NCI-H1105 (cell line): Measurements from ENCODE around the gene ERGIC1.
A peak's percentile ranks its signal among the peaks of the same experiment; 100 is the strongest.
"Not testable (repeated sequence)": the region's sequence is repeated elsewhere in the genome, so short reads cannot be mapped to it uniquely, and the experiment has no call there.

ENCODE experiments used
- DNase-seq: peaks from one replicate; lab custom pipeline; 2025; lab: John Stamatoyannopoulos, UW

The ERGIC1 gene, protein sequence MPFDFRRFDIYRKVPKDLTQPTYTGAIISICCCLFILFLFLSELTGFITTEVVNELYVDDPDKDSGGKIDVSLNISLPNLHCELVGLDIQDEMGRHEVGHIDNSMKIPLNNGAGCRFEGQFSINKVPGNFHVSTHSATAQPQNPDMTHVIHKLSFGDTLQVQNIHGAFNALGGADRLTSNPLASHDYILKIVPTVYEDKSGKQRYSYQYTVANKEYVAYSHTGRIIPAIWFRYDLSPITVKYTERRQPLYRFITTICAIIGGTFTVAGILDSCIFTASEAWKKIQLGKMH

DNA sequence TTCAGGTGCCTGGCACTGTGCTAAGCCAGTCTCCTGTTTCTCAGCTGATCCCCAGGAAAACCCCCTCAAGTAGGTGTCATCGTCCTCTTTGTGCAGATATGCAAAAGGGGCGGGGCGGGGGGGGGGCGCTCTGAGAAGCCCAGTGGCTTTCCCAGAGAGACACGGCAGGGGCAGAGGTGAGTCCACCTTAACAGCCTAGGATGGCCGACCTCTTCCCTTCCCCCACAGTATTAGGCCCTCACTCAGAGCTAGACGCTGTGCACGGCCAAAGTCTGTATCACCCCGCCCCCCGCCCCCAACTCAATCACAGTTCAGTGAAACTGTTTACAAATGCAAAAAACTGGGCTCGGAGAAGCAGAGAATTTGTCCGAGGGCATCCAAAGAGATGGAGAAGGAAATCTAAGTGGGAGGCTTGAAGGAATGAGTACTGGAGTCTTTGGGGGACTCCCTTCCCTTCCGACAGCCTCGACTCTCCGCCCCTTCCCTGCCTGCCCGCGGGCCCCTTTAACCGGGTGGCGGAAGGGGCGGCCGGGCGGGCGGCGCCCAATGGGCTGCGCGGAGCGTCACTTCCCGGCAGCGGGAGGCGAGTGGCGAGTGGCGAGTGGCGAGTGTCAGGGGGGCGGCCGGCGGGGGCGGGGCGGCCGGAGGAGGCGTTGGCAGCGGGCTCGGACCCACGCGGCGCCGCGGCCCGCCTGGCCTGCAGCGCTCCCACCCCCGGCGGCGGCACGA is at the start of gene ERGIC1:
Gene ERGIC1 (plus strand): TSS at position 566 of the 729 bp plus-strand sequence. CDS start 163 bp downstream, at position 729.
- peak; percentile 6 for DNase-seq

DNA sequence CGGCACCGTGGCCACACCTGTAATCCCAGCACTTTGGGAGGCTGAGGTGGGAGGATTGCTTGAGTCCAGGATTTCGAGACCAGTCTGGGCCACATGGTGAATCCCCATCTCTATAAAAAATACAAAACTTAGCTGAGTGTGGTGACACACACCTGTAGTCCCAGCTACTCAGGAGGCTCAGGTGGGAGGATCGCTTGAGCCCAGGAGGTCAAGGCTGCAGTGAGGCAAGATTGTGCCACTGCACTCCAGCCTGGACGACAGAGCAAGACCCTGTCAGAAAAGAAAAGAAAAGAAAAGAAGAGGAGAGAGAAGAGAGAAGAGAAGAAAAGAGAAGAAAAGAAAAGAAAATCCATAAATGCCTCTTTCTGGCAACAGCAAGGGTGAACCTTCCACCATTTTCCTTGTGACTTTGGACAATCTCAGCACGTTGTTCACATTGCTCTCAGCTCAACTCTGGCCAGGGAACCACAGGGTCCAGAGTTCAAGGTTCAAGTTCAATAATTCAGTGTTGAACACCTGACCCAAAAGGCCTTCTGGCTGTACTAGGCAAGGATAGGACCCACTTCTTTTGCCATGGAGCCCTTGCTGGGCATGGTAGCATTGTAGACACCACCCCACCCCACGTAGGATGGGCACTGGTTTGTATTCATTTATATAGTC is 48.5 kb upstream of the ERGIC1 start:
- no peak for DNase-seq

DNA sequence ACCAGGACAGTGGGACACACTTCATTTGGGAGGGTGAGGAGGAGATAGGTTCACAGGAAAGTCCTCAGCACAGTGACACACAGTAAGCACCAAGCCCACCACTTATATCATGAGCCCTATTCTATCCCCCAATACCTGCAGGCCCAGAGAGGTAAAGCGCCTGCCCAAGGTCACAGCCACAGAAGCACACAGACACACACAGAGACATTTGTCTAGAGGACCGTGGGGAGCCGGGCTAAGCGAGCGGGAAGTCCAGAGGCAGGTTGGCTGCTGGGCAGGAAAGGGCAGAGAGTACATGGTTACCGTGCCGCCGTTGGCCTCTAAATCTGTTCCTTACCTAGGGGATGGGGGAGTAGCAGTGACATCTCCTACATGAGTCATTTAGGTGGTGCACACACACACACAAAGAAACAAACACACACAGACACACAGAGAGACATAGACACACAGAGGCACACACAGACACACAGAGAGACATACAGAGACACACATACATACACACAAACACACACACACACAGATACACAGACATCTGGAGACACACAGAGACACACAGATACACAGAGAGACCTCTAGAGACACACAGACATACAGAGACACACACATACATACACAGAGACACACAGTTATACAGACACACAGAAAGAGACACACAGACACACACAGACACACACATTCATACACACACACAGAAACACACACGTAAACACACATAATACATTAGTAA is 47.2 kb upstream of the ERGIC1 start:
- no peak for DNase-seq

DNA sequence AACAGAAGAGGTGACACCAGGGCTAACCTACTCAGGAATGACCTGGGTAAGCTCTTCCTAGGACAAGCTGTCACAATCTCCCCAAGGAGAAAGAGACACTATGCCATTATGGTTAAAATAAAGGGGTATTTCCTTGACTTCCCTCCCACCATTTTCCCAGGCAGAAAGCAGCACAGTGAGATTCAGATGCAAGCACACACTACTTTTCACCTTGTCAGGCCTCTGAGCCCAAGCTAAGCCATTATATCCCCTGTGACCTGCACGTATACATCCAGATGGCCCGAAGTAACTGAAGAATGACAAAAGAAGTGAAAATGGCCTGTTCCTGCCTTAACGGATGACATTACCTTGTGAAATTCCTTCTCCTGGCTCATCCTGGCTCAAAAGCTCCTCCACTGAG is 46.5 kb upstream of the ERGIC1 start:
- DNase-seq: not testable (repeated sequence)

DNA sequence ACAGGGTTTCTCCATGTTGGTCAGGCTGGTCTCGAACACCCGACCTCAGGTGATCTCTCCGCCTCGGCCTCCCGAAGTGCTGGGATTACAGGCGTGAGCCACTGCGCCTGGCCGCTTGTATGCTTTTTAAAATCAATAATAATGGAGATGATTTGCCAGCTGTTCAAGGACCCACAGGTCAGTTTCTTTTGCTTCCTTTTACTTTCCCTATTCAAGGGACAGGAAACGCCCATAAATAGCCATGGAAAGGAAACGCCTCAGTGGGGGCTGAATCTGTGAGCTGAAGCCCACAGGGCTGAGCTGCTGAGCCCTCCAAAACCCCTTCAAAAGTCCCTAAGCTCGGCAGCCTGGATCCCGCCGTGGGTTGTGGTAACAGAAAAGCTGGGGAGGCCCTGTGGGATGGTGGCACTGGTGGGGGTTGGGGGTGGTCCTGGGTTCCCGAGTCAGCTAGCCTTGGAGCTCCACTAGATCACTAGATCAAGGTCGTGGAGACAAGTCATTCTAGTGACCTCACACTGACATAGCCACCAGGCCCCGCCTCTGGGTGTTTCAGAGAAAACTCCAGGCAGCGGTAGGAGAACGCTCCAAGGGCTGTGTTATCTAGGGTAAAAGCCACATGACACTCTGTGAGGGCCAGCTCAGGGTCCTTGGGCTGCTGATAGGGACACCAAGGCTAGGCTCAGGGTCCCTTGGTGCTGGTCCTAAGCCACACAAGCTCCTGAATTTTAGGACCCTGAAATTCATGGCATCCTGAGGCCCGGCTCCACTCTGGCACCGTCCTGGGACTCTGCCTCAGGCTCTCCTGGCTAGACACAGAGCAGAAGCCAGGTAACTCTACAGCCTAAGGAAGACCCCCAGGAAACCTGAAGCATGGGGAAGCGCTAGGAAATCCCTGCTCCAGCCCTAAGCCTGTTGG is 45.0 kb upstream of the ERGIC1 start:
- DNase-seq: no peak

DNA sequence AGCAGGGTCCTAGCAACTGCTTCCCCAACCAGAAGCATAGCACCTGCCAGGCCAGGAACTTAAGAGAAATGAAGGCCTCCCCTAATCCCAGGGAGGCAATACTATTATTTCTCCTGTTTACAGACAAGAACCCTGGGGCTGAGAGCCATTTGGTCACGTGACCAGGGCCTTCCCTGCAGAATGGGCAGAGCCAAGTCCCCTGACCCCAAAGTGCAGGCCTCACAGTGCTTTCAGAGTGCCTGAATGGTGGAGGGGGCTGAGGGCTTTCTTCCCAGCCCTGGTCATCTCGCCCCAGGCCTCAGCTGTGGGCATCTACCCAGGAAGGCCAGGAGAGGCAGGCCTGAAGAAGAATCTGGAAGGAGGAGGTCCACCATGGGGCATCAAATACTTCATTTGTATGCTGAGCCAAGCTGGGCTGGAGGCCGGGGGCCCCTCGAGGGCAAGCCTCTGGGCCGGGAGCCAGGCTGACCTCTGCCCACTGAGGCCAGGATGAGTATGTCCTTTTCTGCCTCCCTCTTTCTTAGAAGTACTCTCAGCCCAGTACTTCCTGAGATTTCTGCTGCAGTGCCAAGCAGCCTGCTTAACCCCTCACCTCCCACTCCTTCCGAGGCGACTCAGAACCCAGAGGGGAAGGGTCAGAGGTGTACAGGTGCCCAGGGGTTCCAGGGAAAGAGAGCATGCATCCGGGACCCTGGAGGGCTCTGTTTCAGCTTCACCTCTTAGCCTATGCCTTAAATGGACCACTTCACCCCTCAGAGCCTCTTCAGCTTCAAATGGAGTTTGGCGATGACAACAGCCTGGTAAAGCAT is 44.2 kb upstream of the ERGIC1 start:
- no peak for DNase-seq

DNA sequence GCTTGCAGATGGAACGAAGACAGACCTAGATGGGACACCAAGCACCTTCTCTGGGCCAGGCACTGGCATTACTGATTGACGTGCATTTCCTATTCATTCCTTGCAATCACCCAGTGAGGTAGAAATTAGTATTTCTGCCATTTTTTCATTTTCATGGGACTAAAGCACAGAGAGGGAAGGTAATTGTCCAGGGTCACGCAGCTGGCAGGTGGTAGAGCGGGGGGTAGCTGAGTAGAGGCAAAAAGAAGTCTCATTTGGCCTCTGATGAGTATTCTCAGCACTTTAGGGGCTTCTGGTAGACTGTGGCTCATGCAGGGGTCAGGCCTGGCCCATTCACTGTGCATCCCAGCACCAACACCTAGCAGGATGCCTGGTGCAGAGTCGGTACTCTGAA is 43.6 kb upstream of the ERGIC1 start:
- DNase-seq: no peak

DNA sequence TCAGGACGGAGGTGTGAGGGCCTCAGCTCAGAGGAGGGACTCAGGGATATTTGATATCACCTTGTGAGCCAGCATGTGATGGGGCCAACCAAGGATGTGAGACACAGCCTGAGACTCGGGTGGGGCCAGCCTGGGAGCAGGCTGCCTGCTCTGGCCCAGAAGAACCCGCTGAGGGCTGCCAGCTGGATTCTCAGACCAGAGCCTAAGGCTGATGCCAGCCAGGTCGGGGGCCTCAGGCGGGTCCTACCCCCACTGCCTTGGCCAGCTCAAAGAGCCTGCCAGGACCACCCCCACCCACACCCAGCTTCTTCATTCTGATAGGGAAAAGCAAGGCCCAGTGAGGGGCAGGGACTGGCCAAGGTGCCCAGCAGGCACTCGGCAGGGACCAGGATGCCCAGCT is 42.8 kb upstream of the ERGIC1 start:
- DNase-seq: no peak

DNA sequence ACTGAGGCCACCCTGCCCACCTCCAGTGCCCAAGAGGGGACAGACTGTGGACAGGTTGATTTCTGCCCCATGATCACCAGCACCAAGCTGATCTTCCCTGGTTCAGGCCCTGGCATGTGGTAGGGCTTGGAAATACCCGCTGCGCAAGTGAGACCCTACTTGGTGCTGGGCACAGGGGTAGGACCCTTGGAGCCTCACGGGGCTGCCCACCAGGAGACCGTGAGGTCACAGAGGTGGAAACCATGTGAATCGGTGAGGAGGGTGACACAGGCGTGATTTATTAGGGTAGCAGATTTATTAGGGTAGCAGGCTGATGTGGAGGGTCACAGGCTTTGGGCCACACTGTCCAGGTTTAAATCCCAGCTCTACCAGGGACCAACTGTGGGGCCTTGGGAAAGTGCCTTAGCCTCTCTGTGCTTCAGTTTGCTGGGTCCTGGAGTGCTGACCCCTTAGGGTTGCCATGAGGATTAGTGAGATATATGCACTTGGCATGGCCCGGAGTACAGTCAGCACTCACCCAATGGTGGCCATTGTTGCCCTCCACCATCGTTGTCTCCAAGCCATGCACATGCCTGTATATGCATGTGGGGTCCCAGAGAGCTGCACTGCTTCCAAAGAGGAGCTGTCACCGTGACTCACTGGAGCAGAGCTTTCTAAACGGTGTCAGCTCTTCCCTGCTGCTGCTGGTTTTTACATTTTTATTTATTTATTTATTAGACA is 42.2 kb upstream of the ERGIC1 start:
- no peak for DNase-seq

DNA sequence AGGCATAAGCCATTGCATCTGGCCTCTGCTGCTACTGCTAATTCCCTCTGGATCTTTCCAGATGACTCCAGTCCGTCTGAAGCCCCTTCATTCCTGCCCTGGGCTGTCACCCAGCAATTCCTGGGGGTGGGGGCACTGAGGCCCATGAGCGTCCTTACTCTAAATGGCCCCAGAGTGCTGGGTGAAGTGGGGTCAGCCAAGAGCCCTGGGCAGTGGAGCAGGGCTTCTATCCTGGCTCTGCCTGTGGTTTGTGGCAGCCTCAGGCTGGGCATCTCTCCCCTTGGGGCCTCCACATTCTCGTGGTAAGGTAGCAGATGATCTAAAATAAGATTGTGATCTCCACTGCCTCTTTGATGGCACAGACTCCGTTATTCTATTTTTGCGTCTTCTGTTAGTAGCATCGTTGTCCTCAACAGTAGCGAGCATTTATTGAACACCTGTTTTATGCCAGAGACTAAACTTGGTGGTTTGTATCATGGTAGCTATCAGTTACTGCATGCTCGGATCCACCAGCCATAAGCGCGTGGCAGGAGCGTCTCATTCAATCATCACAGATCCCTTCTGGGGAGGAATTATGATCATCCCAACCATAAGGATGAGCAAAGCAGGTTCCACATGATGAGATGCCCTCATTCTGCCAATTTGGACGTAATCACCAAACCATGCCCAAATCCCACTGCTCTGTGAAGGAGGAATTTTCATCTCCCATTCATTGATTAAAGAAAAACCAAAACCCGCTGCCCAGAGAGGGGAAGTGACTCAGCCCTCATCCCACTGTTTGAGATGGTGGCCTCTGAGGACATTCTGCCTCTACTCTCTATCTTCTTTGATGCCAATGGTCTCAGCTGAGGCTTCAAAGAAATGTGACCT is 41.1 kb upstream of the ERGIC1 start:
- no peak for DNase-seq

DNA sequence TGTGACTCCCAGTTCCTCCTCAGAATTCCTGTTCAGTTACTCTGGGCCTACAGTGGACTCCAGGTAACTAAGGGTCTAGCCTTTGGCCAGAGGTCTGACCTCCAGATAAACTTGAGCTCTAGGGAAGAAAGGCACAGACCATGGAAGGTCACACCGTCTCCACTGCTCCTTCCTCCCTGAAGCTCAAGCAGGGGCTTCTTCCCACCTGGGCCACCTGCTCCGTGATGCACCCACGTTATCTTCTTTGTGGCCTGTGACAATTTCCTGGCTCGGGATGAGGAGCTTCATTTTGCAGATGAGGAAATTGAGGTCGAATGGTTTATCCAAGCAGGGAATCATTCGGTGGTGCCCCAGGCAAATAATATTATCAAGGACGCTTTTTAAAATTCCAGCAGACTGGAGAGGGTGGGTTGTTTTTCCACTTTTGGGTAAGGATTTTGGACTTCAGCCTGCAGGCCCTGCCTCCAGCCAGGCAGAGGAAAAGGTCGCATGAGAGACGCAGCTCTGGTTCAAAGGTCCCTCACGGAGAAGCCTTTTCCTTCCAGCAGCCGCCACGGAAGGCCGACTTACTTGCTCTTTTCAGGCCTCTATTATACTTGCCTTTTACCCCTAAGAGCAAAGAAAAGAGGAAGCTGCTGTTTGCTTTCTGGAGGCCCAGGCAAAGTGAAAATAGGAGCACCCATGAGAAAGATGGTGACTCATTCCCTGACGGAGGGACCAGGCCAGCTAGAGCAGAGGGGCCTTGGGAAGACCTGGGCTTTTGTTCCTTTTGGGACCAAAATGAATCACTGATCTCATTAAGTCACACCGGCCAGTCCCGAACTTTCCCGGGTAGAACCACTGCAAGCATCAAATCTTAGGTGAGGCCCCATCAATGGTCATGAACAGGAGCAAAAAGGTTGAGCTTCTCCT is 40.2 kb upstream of the ERGIC1 start:
- no peak for DNase-seq

DNA sequence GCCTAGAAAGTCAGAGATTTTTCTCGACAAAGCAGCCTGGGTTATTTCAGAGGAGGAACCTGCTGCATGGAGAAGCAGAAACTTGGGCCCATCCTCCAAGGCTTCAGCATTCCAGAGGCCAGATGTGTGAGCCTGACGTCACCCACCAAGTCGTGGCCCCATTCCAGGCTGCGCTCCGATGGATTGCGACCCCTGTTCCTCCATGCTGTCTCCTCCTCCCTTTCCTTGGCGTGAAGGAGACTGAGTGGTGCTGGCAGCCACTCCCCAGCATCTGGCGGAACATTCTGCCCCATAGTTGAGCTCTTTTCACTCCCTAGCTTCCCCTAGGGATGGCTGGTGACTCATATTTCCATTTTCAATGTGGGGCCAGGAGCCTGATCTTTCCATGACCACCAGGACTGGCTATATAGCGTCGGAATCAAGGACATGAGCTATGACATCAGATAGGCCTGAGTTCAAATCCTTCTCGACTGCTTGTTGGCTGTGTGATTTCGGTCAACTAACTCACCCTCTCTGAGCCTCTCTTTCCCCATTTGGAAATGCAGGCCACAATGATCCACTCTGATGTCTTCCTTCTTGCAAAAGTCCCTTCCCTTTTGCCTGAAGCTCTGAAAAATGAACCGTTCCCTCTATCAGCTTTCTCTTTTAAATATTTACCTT is 38.6 kb upstream of the ERGIC1 start:
- DNase-seq: no peak

DNA sequence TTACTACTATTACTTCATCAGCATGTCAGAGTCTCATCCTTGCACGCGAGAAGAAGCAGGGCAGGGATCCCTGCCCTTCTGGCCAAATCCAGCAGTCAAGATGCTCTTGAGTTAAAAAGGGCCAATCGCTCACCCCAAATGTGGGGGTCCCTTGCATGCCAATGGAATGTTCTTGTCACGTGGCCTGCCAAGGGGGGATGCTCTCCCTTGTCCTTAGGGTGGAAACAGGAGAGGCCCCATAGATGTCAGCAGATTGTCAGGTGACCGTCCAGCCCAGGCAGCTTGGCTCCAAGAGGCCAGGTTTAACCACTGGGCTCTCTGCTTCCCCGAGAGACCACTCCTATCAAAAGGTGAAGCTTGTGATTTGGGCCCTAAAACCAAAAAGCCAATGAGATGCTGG is 37.7 kb upstream of the ERGIC1 start:
- no peak for DNase-seq

DNA sequence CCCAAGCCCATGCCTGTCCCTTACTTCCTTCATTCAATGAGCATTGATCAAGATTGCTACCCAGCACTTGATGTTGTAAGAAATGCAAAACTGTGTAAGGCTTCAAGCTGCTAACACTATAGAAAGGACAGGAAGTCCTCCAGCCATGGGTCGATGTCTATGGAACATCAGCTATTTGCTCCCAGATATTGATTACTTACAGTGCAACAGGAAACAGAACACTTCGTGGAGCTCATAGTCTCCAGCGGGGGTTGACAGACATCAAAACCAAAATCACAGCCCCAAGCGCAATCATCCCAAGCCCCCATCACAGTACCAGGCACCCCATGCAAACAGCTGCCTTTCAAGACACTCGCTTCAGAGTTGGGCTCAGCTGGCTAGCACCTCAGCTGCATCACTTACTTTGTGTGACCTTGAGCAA is 36.3 kb upstream of the ERGIC1 start:
- no peak for DNase-seq

DNA sequence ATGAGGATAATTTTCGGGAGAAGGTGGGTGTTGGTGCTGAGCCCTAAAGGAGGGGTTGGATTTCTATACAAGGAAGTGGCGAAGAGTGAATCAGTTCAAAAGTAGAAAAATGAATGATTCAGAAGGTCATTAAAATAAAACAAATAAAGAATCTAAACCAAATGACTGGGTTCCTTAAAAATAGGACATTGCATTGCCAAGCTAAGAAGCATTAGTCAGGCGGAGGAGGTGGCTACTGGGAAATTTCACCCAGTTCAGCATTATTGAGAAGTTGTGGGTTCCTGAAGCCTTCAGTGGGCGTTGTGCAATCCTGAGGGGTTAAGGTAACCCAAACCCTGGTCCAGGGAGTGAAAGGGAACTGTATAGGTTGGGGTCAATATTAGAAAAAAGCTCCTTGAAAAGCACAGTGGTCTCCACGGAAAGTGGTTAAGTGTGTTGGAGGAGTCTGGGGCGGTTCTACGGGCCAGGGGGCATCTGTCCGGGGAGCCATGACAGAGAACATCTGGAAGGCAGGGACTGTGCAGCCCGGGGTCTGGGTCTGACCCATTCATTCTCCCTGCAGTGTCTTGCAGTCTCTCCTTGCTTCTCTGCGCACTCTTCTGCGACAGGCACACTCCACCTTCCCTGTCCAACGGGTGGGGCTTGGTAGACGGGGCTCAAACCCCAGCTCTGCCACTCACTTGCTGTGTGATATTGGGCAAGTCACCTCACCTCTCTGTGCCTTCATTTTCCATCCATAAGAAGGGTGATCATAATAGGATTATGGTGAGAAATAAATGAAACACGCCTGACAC is 35.4 kb upstream of the ERGIC1 start:
- DNase-seq: no peak

DNA sequence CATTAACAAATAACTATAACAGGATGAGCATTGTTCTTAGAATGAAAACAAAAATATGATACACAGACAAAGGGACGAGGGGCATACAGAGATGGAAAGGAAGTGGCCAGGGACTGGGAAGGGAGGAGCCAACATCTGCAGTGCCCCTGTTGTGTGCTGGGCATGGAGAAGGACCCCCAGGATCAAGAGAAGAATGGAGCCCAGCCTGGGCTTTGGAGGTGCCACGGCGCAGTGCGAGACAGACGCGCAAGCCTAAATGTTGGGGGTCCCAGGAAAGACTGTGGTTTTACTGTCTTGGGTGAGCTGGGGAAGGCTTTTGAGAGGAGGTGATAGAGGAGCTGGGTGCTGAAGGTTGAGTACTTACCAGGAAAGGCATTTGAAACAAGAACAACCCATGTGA is 34.6 kb upstream of the ERGIC1 start:
- DNase-seq: no peak
